Nephron (organoid): ENCODE data around the gene SMTNL2.
A peak's percentile ranks its signal among the peaks of the same experiment; 100 is the strongest.
"Not testable (repeated sequence)": the region's sequence is repeated elsewhere in the genome, so short reads cannot be mapped to it uniquely, and the experiment has no call there.

Source experiments
- H3K27ac Mint-ChIP-seq, 3 experiments: 2 replicates each; pipeline ENCODE4 v1.8.0; 2020; ENCODE audit warnings: mixed read lengths in 3 of 3, mild to moderate bottlenecking in 2 of 3, moderate library complexity in 1 of 3
- H3K27me3 Mint-ChIP-seq: 2 replicates; pipeline ENCODE4 v1.8.0; 2021; ENCODE audit warnings: low read depth, mild to moderate bottlenecking, moderate library complexity, mixed read lengths
- H3K36me3 Mint-ChIP-seq: 2 replicates; pipeline ENCODE4 v1.8.0; 2020; ENCODE audit warnings: low read depth, mixed read lengths
- H3K4me1 Mint-ChIP-seq: 2 replicates; pipeline ENCODE4 v1.8.0; 2020; ENCODE audit warnings: mixed read lengths
- H3K4me3 Mint-ChIP-seq, 3 experiments: 2 replicates each; pipeline ENCODE4 v1.8.0; 2020; ENCODE audit warnings: mild to moderate bottlenecking in 3 of 3, mixed read lengths in 3 of 3, moderate library complexity in 2 of 3
- H3K9me3 Mint-ChIP-seq: 2 replicates; pipeline ENCODE4 v1.8.0; 2020; ENCODE audit warnings: mixed read lengths
- TF ChIP-seq, protein P1 (sequence below), 3 experiments: fragments of 200-600 bp; sonication (generic); IDR thresholded peaks; one replicate each; pipeline ENCODE4 v1.5.0; 2021; ENCODE audit warnings: antibody characterized with exemption in 3 of 3; ENCODE audit not compliant: unreplicated experiment in 3 of 3

The SMTNL2 gene

DNA sequence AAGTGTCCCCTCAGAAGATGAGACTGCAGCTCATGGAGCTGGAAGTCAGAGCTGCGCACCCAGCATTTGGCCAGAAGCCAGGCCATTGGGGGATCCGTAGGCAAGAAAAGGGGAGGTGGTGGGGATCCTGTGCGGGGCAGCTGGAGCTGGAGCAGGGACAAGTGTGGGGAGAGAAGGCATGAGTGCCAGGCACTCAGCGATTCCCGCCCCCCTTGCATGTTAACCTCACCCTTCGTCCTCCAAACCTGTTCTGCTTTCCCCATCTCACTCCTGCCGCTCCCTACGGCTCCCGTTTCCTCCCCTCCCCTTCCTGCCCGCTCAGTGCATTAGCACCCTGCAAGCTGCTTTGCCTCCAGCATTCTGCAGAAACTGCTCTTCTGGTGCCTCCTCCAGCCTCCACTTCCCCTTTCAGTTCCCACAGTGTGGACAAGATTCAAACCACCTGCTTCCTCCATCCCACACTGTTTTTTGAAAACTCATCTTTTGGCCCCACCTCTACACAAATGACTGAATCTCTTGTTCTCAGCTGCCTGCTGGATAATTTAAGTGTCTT lies 51.6 kb downstream of the SMTNL2 start:
- Mint-ChIP-seq H3K4me3 (no peak overlapping the region), H3K36me3 (no peaks in the 10 kb centered on the region), H3K27me3 (peaks cover 79% of the 10 kb centered on the region), H3K9me3 (peaks cover 2% of the 10 kb centered on the region), H3K4me1 (peaks cover 4% of the 10 kb centered on the region), H3K27ac (no peak overlapping the region)
- TF ChIP-seq, protein P1, sequence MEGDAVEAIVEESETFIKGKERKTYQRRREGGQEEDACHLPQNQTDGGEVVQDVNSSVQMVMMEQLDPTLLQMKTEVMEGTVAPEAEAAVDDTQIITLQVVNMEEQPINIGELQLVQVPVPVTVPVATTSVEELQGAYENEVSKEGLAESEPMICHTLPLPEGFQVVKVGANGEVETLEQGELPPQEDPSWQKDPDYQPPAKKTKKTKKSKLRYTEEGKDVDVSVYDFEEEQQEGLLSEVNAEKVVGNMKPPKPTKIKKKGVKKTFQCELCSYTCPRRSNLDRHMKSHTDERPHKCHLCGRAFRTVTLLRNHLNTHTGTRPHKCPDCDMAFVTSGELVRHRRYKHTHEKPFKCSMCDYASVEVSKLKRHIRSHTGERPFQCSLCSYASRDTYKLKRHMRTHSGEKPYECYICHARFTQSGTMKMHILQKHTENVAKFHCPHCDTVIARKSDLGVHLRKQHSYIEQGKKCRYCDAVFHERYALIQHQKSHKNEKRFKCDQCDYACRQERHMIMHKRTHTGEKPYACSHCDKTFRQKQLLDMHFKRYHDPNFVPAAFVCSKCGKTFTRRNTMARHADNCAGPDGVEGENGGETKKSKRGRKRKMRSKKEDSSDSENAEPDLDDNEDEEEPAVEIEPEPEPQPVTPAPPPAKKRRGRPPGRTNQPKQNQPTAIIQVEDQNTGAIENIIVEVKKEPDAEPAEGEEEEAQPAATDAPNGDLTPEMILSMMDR (IDR thresholded peaks at IDR 0.05; ENCODE audit: unreplicated experiment in 3 of 3), result no peak

DNA sequence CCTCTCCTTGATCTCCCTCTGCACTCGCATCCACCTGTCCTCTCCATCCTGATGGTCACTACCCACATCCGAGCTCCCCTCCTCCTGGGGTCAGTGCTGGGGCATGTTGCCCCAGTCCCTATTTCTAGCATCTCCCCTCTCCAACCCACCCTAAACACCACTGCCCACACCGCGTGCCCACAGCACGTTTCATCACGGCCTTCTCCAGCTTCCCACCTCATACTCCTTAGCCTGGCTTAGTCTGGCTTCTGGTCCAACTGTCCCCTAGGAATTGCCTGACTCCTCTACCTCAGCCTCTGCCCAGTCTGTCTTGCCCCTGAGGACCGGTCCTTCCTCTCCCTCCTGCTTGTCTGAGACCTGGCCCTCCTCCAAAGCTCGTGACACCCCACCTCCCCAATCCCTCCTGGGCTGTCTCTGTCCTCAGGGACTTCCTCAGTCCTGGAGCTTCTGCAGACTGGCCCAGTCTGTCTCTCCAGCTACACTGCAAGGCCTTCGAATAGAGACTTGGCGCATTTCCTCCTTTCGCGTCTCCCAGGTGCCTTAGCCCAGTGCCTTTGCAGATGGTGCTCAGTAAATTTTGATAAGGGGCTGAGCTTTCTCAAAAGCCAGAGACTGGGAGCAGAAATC lies 52.3 kb downstream of the SMTNL2 start:
- H3K36me3 Mint-ChIP-seq, result no peaks in the 10 kb centered on the region
- H3K4me1 Mint-ChIP-seq, result peaks cover 8% of the 10 kb centered on the region
- H3K27ac Mint-ChIP-seq, result no peak overlapping the region
- no peak overlapping the region for H3K4me3 Mint-ChIP-seq
- peaks cover 86% of the 10 kb centered on the region for H3K27me3 Mint-ChIP-seq
- peaks cover 2% of the 10 kb centered on the region for H3K9me3 Mint-ChIP-seq
- TF ChIP-seq, protein P1 (IDR thresholded peaks at IDR 0.05; ENCODE audit: unreplicated experiment in 3 of 3), result no peak

DNA sequence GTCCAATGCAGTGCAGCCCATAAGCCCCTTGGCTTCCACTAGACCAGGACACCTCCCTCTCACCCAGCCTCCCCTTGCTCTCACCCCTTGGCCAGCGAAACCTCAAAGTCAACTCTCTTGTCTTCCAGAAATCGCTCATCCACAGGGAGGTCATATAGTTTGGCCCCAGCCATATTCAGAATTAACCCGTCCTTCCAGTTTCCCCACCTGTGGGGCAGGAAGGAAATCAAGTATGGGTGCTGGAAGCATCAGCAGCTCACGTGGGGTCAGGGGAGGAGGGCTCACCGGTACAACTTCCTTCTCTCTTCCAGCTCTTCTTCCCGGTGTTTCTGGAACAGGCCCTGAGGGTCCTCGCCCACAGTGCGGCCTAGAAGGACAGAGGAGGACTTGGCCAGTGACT lies 54.4 kb downstream of the SMTNL2 start:
- not testable (repeated sequence) for H3K27ac Mint-ChIP-seq, H3K36me3 Mint-ChIP-seq, H3K9me3 Mint-ChIP-seq
- peak overlapping the region in 2 of 3 experiments; percentile 26 to 54 for H3K4me3 Mint-ChIP-seq
- H3K4me1 Mint-ChIP-seq, result peaks cover 25% of the 10 kb centered on the region
- peaks cover 88% of the 10 kb centered on the region for H3K27me3 Mint-ChIP-seq

DNA sequence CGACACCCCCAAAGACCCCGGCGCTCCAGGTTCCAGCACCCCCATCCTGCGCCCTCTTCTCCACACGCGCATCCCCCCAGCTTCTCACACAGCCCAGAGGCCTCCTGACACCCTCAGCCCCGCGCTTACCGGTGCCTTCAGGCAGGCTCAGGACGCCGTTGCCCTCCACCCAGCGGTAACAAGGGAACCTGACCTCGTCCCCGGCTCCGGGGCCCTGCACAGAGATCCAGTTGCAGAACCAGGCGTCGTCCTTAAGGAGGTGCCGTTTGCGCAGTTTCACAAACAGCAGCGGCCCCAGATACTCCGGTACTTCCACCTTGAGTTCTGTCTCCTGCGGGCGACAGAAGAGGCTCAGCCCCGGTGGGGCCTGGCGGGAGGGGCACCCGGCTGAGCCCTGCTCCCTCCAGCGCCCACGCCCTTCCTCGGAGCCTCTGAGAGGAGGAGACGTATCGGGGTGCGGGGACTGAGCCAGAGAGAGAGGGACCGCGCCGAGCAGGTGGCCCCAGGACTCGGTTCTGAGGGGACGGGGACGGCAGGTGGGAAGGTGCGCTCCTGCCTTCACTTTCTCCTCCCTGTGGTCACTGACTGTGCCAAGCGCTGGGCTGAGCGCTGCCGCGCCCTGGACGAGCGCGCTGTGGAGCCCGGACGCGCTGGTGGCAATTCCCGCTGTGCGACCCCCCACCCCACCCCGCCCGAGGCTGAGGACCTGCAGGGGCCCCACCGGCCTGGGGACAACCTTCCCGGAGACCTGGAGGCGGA lies 55.2 kb downstream of the SMTNL2 start:
- not testable (repeated sequence) for H3K27ac Mint-ChIP-seq, H3K9me3 Mint-ChIP-seq, H3K36me3 Mint-ChIP-seq
- peaks cover 88% of the 10 kb centered on the region for H3K27me3 Mint-ChIP-seq
- peak overlapping the region in 2 of 3 experiments; percentile 30 to 54 for H3K4me3 Mint-ChIP-seq
- peaks cover 29% of the 10 kb centered on the region for H3K4me1 Mint-ChIP-seq

DNA sequence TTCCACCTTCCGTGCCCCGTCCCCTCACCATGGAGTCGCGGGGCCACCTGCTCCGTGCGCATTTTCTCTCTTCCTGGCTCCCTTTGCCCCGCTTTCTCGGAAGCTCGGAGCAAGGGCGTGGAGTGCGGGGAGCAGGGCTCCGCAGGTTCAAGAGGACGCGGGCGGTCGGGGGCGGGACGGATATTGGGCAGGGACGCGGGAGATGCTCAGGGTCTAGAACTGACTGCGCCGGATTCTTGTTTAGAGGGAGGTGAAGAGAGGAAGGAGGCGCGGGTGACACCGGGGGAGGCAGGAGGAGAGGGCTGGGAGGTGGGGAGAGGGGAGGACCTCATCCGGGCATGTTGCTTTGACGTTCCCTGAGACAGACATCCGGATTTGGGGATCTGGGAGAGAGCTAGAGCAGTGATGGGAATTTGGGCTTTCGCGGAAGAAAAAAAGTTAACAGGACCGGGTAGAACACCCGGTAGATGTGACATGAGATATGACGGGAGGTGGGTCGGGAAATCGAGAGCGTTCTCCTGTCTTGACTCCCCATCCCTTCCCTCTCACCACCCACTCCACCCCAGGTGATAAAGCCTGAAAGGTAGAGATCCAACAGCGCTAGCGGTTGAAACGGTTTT lies 56.4 kb downstream of the SMTNL2 start:
- H3K36me3 Mint-ChIP-seq, H3K27ac Mint-ChIP-seq, H3K9me3 Mint-ChIP-seq: not testable (repeated sequence)
- Mint-ChIP-seq H3K27me3 (peaks cover 91% of the 10 kb centered on the region), H3K4me1 (peaks cover 29% of the 10 kb centered on the region), H3K4me3 (peak overlapping the region; percentile 50 to 75 (median 62))

DNA sequence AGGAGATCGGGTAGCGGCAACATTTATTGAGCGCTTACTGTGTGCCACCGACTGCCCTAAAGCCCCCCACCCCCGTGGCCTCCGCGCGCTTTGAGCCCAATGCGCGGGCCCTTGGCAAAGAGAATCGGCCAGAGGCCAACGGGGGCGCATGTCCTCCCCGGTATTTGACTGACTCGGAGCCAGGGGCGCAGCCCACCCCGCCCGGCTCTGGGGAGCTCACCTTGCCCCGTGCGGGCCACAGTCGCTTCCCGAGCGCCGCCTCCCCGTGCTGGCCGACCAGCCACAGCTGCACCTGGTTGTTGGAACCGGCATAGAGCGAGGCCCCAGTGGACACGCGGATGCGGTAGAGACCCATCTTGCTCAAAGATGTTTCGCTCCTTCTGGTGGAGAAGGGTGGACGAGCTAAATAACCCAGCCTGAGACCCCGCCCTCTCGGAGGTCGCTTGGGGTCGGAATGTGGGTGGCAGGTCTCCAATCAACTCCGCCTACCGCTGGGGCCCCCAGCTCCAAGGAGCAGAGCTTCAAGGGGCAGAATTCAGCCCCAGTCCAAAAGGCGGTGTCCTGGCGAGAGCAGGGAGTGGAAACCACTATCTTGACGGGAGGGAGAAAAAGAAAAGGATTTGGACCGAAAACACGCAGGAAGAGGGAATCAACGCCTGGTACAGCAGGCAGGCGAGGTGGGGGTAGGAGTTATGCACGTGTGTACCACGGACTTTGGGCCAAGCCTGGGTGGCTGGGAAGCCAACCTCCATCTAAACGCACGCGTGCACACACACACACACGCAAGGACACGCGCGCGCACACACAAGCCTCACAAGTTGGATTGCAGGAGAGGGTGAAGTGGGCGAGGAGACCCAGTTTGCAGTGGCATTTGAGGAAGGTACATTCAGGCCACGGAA lies 57.2 kb downstream of the SMTNL2 start, which contains the start of gene ALOX15:
TSS of gene ALOX15 (minus strand) at position 382 of the 899 bp plus-strand sequence. CDS start at position 355, 27 bp downstream.
- Mint-ChIP-seq H3K4me3 (peak within 1 kb of the TSS; percentile 62 to 75 (median 64)), H3K9me3 (peaks cover 3% of the 10 kb centered on the region), H3K4me1 (peaks cover 29% of the 10 kb centered on the region), H3K27ac (no peak within 1 kb of the TSS), H3K27me3 (peaks cover 87% of the 10 kb centered on the region), H3K36me3 (no peaks in the 10 kb centered on the region)
- TF ChIP-seq, protein P1 (IDR thresholded peaks at IDR 0.05; ENCODE audit: unreplicated experiment in 3 of 3), result no peak
